Measurements from ENCODE around the gene SPDYE1. TPM values are rescaled to one million over a fixed set of nuclear protein-coding genes. Genes with fewer than 3 reads are reported as not detected.
"Not testable (repeated sequence)": the region's sequence is repeated elsewhere in the genome, so short reads cannot be mapped to it uniquely, and the experiment has no call there.

Gene SPDYE1
- under 1 TPM in 1 of 9 donors, not detected in 8; 0.13 TPM for total RNA-seq
- polyA plus RNA-seq, result not detected
- long read RNA-seq, donor 1, result 0 reads
- long read RNA-seq, donor 2, partial matches to known transcripts, result 0 of 3 reads
- long read RNA-seq, donor 2, other reads (novel, unspliced or antisense), result 3 of 3 reads
- long read RNA-seq, donor 3, partial matches to known transcripts, result 0 of 2 reads
- long read RNA-seq, donor 3, other reads (novel, unspliced or antisense), result 2 of 2 reads

- H3K27me3 ChIP-seq; H3K27ac ChIP-seq; intact Hi-C loops (cut with DNase I); DNase-seq; H3K4me3 ChIP-seq; ATAC-seq; H3K9me3 ChIP-seq; H3K4me1 ChIP-seq: not testable (repeated sequence)
- 99 to 100% (median 100%) methylated on average over 2 to 3 of the region's 3 CpGs; no CpG with 5 or more reads in 1 of the 4 donors for WGBS, 4 donors
- peaks cover 0 to 11% (median 0%) of the 10 kb centered on the region in 9 donors for H3K36me3 ChIP-seq
Observed at GRCh38 chr7:43997532-43997931, at the start of gene SPDYE1. TSS of gene SPDYE1 (plus strand) at chr7:43997897. CDS start at chr7:43999950, 2,053 bp downstream.

- no peak for TF ChIP-seq POLR2A (IDR thresholded peaks at IDR 0.05)
- no peak for TF ChIP-seq CTCF (IDR thresholded peaks at IDR 0.05)
- intact Hi-C loops (cut with DNase I), result loop anchor here in 1 of 10 donors (10.0 kb wide), 1 partner anchor 367 kb away; the partner anchor contains the start of gene STK17A
- no peak for DNase-seq
- Histone ChIP-seq H3K4me1 (no peaks in the 10 kb centered on the region), H3K27me3 (no peaks in the 10 kb centered on the region), H3K36me3 (peaks cover 4 to 80% (median 65%) of the 10 kb centered on the region in 9 donors), H3K9me3 (no peaks in the 10 kb centered on the region), H3K4me3 (no peak overlapping the region), H3K27ac (no peak overlapping the region)
- ATAC-seq, result peak in 2 of 4 donors; percentile 35 to 66
- WGBS, 4 donors, result 81 to 93% (median 89%) methylated on average over 3 of the region's 3 CpGs
Observed at GRCh38 chr7:43952028-43952427, 45.7 kb upstream of the SPDYE1 start.

- WGBS, 4 donors, result 94 to 98% (median 96%) methylated on average over 5 of the region's 5 CpGs
- Histone ChIP-seq H3K4me1 (no peaks in the 10 kb centered on the region), H3K4me3 (no peak overlapping the region), H3K9me3 (no peaks in the 10 kb centered on the region), H3K36me3 (peaks cover 4 to 73% (median 58%) of the 10 kb centered on the region in 9 donors), H3K27me3 (no peaks in the 10 kb centered on the region), H3K27ac (no peak overlapping the region)
- TF ChIP-seq CTCF (IDR thresholded peaks at IDR 0.05) (no peak), POLR2A (IDR thresholded peaks at IDR 0.05) (no peak)
- ATAC-seq (no peak), DNase-seq (no peak)
- intact Hi-C loops (cut with DNase I), result loop anchor here in 1 of 10 donors (10.0 kb wide), 1 partner anchor 368 kb away; the partner anchor contains the start of gene STK17A
Observed at GRCh38 chr7:43953071-43953470, 44.6 kb upstream of the SPDYE1 start.

GRCh38 chr7:43954524-43955228 lies 43.0 kb upstream of the SPDYE1 start:
- no peaks in the 10 kb centered on the region for H3K9me3 ChIP-seq
- intact Hi-C loops (cut with DNase I), result loop anchor here in 1 of 10 donors (10.0 kb wide), 1 partner anchor 370 kb away; the partner anchor contains the start of gene STK17A
- no peak overlapping the region for H3K27ac ChIP-seq
- 67 to 83% (median 73%) methylated on average over 3 of the region's 3 CpGs for WGBS, 4 donors
- no peaks in the 10 kb centered on the region for H3K27me3 ChIP-seq
- peak in 3 of 4 donors; percentile 70 to 74 (median 72) for ATAC-seq
- TF ChIP-seq CTCF (IDR thresholded peaks at IDR 0.05) (peak; percentile 9 to 50 (median 28)), POLR2A (IDR thresholded peaks at IDR 0.05) (no peak)
- DNase-seq, result no peak
- no peaks in the 10 kb centered on the region for H3K4me1 ChIP-seq
- H3K36me3 ChIP-seq, result peaks cover 4 to 56% (median 44%) of the 10 kb centered on the region in 9 donors
- no peak overlapping the region for H3K4me3 ChIP-seq
